Natural killer cell (primary cell): ENCODE measurements around the gene MUC2. TPM values are rescaled to one million over a fixed set of nuclear protein-coding genes. Genes with fewer than 3 reads are reported as not detected.

ENCODE experiments used
- ATAC-seq, 3 donors: fragments of 150-1000 bp in 2 of 3; fragments of 200-7000 bp in 1 of 3; cut with Tn5 transposase; 1 replicate in 1 of 3; 2 replicates in 2 of 3; pipeline ENCODE4 v1.10.0; 2021; ENCODE audit warnings: mild to moderate bottlenecking in 2 of 3, moderate library complexity in 2 of 3
- DNase-seq, 2 donors: peaks; one replicate each; pipeline versions ENCODE4 v3.0.0 to v3.0.0-alpha.2; 2013 to 2021; ENCODE audit warnings: mixed read lengths in 1 of 2
- H3K27ac ChIP-seq: one replicate; pipeline ENCODE4 v1.5.1; 2013; ENCODE audit warnings: mild to moderate bottlenecking, low read length
- H3K27me3 ChIP-seq: one replicate; pipeline ENCODE4 v1.6.1; 2013; ENCODE audit warnings: low read length; ENCODE audit not compliant: control insufficient read depth, insufficient read depth
- H3K36me3 ChIP-seq: one replicate; pipeline ENCODE4 v1.6.1; 2013; ENCODE audit warnings: low read length; ENCODE audit not compliant: control insufficient read depth, insufficient read depth
- H3K4me1 ChIP-seq: one replicate; pipeline ENCODE4 v1.6.1; 2013; ENCODE audit warnings: low read length; ENCODE audit not compliant: control insufficient read depth, insufficient read depth
- H3K4me3 ChIP-seq: one replicate; pipeline ENCODE4 v1.5.1; 2013; ENCODE audit warnings: low read length
- H3K9me3 ChIP-seq: one replicate; pipeline ENCODE4 v1.6.1; 2013; ENCODE audit warnings: low read length; ENCODE audit not compliant: control insufficient read depth, insufficient read depth
- H3K27ac Mint-ChIP-seq, 2 donors: one replicate each; pipeline ENCODE4 v1.8.0; 2022; ENCODE audit warnings: mild to moderate bottlenecking in 2 of 2, mixed read lengths in 2 of 2, moderate library complexity in 1 of 2
- H3K27me3 Mint-ChIP-seq, 2 donors: one replicate each; pipeline ENCODE4 v1.8.0; 2022; ENCODE audit warnings: low read depth in 2 of 2, mixed read lengths in 2 of 2
- H3K36me3 Mint-ChIP-seq: one replicate; pipeline ENCODE4 v1.8.0; 2022; ENCODE audit warnings: mixed read lengths
- H3K4me1 Mint-ChIP-seq, 2 donors: one replicate each; pipeline ENCODE4 v1.8.0; 2022; ENCODE audit warnings: mixed read lengths in 2 of 2
- H3K4me3 Mint-ChIP-seq: one replicate; pipeline ENCODE4 v1.8.0; 2022; ENCODE audit warnings: mild to moderate bottlenecking, moderate library complexity, mixed read lengths
- H3K9me3 Mint-ChIP-seq, 2 donors: one replicate each; pipeline ENCODE4 v1.8.0; 2022; ENCODE audit warnings: mixed read lengths in 2 of 2
- CTCF ChIP-seq: fragments of 200-600 bp; IDR thresholded peaks from one replicate; pipeline ENCODE4 v1.8.0; 2022; ENCODE audit warnings: antibody characterized with exemption
- WGBS: methylation state at CpG from one replicate; pipeline ENCODE4 v1.1.7; 2013; ENCODE audit warnings: missing lambda C conversion rate; ENCODE audit not compliant: insufficient coverage; 5-methylcytosine and 5-hydroxymethylcytosine counted together
- intact Hi-C: fragments of 100-400 bp; cut with micrococcal nuclease; formaldehyde crosslinking; loops from one replicate; pipeline ENCODE4 v1.14.2; 2022
- total RNA-seq, 4 donors: library from RNA; stranded (reverse); fragments of 120-200 nt in 1 of 4; gene quantifications; one replicate each; pipeline versions ENCODE4 v1.2.3 to v1.2.4, GENCODE V29; 2013 to 2022

Gene MUC2
- total RNA-seq, 3 donors from 2014 or later (not counting 1 experiment from before 2014, with no cell fraction given), result not detected

GRCh38 chr11:1118755-1119603 is 44.3 kb downstream of the MUC2 start:
- no peaks in the 10 kb centered on the region for H3K27me3 ChIP-seq
- no peak for DNase-seq
- 82% methylated on average over 22 of the region's 22 CpGs for WGBS

GRCh38 chr11:1119604-1120146 is 45.0 kb downstream of the MUC2 start:
- H3K4me3 ChIP-seq, result no peak overlapping the region
- Mint-ChIP-seq H3K4me3 (no peak overlapping the region), H3K36me3 (no peaks in the 10 kb centered on the region), H3K27me3 (peaks cover 0 to 3% of the 10 kb centered on the region in 2 donors), H3K27ac (no peak overlapping the region), H3K4me1 (peaks cover 0 to 2% of the 10 kb centered on the region in 2 donors), H3K9me3 (peaks cover 3 to 6% of the 10 kb centered on the region in 2 donors)
- H3K27me3 ChIP-seq, result no peaks in the 10 kb centered on the region
- H3K9me3 ChIP-seq, result no peaks in the 10 kb centered on the region
- H3K27ac ChIP-seq, result no peak overlapping the region
- no peak for ATAC-seq
- no peak for TF ChIP-seq CTCF
- DNase-seq, result no peak
- 84% methylated on average over 17 of the region's 17 CpGs for WGBS
- no peaks in the 10 kb centered on the region for H3K36me3 ChIP-seq
- intact Hi-C loops, result no loop called here
- no peaks in the 10 kb centered on the region for H3K4me1 ChIP-seq

More at GRCh38 chr11:1118755-1119603, 44.3 kb downstream of the MUC2 start:
- Mint-ChIP-seq H3K27me3 (peaks cover 0 to 3% of the 10 kb centered on the region in 2 donors), H3K36me3 (no peaks in the 10 kb centered on the region), H3K4me1 (peaks cover 0 to 4% of the 10 kb centered on the region in 2 donors), H3K4me3 (no peak overlapping the region), H3K9me3 (no peaks in the 10 kb centered on the region), H3K27ac (no peak overlapping the region)
- Histone ChIP-seq H3K4me3 (no peak overlapping the region), H3K27ac (no peak overlapping the region), H3K36me3 (no peaks in the 10 kb centered on the region), H3K4me1 (no peaks in the 10 kb centered on the region), H3K9me3 (no peaks in the 10 kb centered on the region)
- TF ChIP-seq CTCF, result no peak
- intact Hi-C loops, result no loop called here
- no peak for ATAC-seq

GRCh38 chr11:1120532-1121330 is 46.1 kb downstream of the MUC2 start:
- no peak overlapping the region for H3K4me3 ChIP-seq
- Mint-ChIP-seq H3K27me3 (peaks cover 0 to 3% of the 10 kb centered on the region in 2 donors), H3K36me3 (no peaks in the 10 kb centered on the region), H3K4me3 (no peak overlapping the region), H3K9me3 (peaks cover 3 to 16% of the 10 kb centered on the region in 2 donors), H3K4me1 (peaks cover 0 to 4% of the 10 kb centered on the region in 2 donors), H3K27ac (no peak overlapping the region)
- ATAC-seq (no peak), DNase-seq (no peak)
- intact Hi-C loops, result no loop called here
- no peak for TF ChIP-seq CTCF
- no peaks in the 10 kb centered on the region for H3K27me3 ChIP-seq
- H3K27ac ChIP-seq, result no peak overlapping the region
- H3K36me3 ChIP-seq, result no peaks in the 10 kb centered on the region
- no peaks in the 10 kb centered on the region for H3K4me1 ChIP-seq
- 84% methylated on average over 27 of the region's 27 CpGs for WGBS
- no peaks in the 10 kb centered on the region for H3K9me3 ChIP-seq
